ENCODE results near the gene NAE1. TPM values are rescaled to one million over a fixed set of nuclear protein-coding genes. Genes with fewer than 3 reads are reported as not detected.
"Not testable (repeated sequence)": the region's sequence is repeated elsewhere in the genome, so short reads cannot be mapped to it uniquely, and the experiment has no call there.

Gene NAE1
- total RNA-seq (2014; rRNA removed; shearing (Covaris generic); ENCODE audit: low replicate concordance) = 87.0 and 133 TPM in 2 replicates

DNA sequence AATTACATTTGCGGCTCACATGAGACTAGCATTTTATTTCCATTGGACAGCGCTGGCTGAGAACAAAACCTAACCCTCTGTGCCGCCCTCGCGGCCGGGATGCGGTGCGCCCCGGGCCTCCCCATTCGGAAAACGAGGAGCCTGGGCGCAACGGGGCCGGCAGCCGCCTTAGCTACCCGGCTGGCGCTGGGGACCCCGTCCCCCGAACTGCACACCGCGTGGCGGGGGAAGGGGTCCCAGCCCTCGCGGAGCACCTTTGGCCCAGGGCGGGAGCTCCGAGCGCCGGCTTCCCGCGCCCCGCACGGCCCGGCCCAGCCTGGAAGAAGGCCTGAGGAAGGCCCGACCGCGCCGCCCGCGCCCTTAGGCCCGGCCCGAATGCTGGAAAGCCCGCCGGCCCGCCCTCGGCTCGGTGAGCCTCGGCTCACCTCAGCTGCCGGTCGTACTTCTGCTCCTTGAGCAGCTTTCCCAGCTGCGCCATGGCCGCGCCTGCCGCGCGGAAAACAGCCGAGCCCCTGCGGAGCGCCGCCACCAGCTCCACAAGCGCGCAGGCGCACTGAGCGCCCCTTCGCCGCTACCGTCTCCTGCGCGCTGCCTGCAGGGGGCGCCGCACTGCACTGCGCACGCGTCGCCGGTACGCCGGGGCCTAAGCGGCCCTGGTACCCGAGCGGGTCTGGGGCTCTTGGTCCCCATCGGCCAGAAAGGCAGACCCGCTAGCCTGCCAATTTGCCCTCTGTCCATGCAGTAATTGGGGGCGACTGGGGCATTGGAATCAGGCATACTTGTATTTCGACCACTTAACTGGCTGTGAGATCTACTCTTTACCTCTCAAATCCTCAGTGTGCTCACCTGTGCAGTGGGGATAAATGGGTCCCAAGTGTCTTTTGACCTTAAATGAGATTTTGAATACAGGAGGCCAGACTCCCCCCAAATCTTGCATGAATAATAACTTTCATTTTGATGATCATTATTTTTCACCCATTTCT lies at the start of gene NAE1:
TSS of gene NAE1 (minus strand) at position 555 of the 983 bp plus-strand sequence. CDS start at position 478, 77 bp downstream.
- in situ Hi-C loops (cut with HindIII; ENCODE audit: low pct_unique_long_range_greater_than_20kb, low sequenced_read_pairs) = no loop called here
- DNase-seq (ENCODE audit: low read depth) = peak; percentile 86

DNA sequence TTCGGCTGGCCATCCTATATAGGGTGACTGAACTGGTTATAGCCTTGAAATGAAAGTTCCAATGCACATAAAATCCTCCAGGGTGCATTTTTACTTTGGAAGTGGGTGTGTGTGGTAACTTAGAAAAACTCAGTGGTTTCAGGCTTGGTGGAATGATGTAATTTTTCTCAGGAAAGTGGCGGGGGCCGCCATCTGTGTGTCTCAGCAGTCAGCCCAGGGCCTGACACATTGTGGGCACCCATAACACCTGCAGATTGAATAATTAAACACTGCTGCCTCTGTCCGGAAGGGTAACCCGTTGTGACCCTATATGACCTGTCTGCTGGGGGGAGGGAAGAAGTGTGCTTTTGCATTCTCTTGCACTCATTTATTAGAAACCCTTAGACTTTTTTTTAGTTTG lies 47.3 kb upstream of the NAE1 start:
- no peak for DNase-seq (ENCODE audit: low read depth)
- in situ Hi-C loops (cut with HindIII; ENCODE audit: low pct_unique_long_range_greater_than_20kb, low sequenced_read_pairs) = no loop called here

GRCh38 chr16:66874079-66874775 lies 43.5 kb upstream of the NAE1 start:
- DNase-seq (ENCODE audit: low read depth) = peak; percentile 74

GRCh38 chr16:66873685-66874055 lies 42.9 kb upstream of the NAE1 start:
- in situ Hi-C loops (cut with HindIII; ENCODE audit: low pct_unique_long_range_greater_than_20kb, low sequenced_read_pairs) = no loop called here
- no peak for DNase-seq (ENCODE audit: low read depth)

More at GRCh38 chr16:66874079-66874775, 43.5 kb upstream of the NAE1 start:
- in situ Hi-C loops (cut with HindIII; ENCODE audit: low pct_unique_long_range_greater_than_20kb, low sequenced_read_pairs) = no loop called here

DNA sequence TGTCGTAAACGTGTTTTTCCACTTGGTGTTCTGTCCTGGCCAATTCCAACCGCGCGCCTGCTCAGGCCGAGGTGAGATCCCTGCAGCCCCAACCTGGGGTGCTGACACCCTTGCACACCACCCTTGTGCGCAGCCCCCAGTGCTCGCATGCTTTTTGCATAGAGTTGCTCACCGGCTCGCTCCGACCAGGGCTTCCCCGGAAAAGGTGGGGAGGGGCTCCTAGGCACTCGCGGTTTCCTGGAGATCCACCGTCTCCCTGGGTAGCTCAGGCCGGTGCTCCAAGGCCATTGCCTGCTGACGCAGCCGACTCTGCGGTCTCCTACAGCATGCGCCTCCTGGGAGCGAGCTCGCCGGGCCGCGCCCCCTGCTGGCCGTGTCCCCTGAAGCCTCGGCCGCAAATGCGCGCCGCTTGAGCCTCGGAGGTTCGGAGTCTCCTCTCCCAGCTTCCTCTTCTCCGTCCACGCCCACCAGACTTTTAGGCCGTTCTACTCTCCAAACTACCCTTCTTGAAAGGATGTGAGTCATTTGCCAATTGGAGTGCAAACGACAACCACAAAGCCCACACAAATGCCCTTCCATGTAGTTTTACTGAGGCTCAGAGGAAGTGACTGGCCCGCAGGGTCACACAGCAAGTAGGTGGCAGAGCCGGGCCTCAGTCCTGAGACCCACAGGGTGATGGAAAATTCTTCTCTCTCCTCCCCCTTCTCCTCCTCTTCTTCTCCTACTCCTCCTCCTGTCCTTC lies 42.3 kb upstream of the NAE1 start:
- peak; percentile 97 for DNase-seq (ENCODE audit: low read depth)
- in situ Hi-C loops (cut with HindIII; ENCODE audit: low pct_unique_long_range_greater_than_20kb, low sequenced_read_pairs) = no loop called here

DNA sequence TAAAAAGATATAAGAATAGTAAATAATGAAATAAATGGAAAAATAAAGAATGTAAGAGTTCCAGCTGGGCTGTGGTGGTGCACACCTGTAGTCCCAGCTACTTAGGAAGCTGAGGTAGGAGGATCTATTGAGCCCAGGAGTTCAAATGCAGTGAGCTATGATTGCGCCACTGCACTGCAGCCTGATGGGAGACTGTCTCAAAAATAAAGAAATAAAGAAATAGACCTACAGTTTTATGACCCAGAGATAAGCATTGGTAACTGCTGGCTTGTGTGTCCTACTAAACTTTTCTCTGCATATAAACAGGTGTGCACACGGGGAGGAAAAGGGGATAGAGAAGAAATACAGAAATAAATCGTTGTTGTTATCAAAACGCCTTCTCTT lies 41.8 kb upstream of the NAE1 start:
- in situ Hi-C loops (cut with HindIII; ENCODE audit: low pct_unique_long_range_greater_than_20kb, low sequenced_read_pairs) = no loop called here

DNA sequence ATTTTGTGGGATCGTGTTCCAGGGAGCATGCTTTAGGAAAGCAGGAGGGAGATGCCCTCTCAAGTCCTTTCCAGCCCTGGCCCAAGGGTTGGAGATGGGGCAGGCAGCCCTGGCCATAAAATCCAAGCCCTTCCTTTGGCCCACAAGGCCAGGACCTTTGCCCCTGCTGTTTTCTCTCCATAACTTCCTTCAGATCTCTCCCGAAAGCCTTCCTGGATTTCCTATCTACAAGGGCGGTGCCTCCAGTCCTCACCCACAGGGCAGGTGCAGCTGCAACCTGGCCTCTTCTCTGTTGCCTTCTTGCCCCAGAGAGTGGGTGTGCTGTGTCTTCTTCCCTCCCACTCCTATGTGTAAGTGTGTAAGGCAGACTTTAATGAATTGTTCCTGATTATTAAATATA lies 41.1 kb upstream of the NAE1 start:
- DNase-seq (ENCODE audit: low read depth) = no peak
- in situ Hi-C loops (cut with HindIII; ENCODE audit: low pct_unique_long_range_greater_than_20kb, low sequenced_read_pairs) = no loop called here

More for the DNA sequence above, 41.8 kb upstream of the NAE1 start:
- no peak for DNase-seq (ENCODE audit: low read depth)

- not testable (repeated sequence) for DNase-seq (ENCODE audit: low read depth)
These were observed 40.6 kb upstream of the NAE1 start for GRCh38 chr16:66871363-66871762.

GRCh38 chr16:66869424-66869823 lies 38.6 kb upstream of the NAE1 start:
- in situ Hi-C loops (cut with HindIII; ENCODE audit: low pct_unique_long_range_greater_than_20kb, low sequenced_read_pairs) = no loop called here
- no peak for DNase-seq (ENCODE audit: low read depth)

More at GRCh38 chr16:66871363-66871762, 40.6 kb upstream of the NAE1 start:
- in situ Hi-C loops (cut with HindIII; ENCODE audit: low pct_unique_long_range_greater_than_20kb, low sequenced_read_pairs) = not testable (repeated sequence)

DNA sequence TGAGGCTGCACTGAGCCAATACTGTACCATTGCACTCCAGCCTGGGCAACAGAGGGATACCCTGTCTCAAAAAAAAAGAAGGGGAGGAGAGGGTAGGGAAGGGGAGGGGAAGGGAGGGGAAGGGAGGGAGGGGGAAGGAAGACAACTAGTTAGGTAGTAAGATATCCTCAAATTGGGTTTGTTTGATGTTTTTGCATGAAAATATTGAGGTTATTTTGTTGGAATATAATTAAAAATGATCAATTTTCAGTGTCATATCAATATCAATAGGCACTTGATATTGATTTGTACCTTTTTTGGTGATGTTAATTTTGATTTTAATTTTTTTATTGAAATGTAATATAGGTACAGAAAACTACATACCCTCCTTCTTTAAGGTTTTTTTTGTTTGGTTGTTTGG lies 32.9 kb upstream of the NAE1 start:
- no peak for DNase-seq (ENCODE audit: low read depth)
- in situ Hi-C loops (cut with HindIII; ENCODE audit: low pct_unique_long_range_greater_than_20kb, low sequenced_read_pairs) = no loop called here

GRCh38 chr16:66862023-66862520 lies 31.3 kb upstream of the NAE1 start:
- in situ Hi-C loops (cut with HindIII; ENCODE audit: low pct_unique_long_range_greater_than_20kb, low sequenced_read_pairs) = no loop called here
- no peak for DNase-seq (ENCODE audit: low read depth)

- DNase-seq (ENCODE audit: low read depth) = no peak
- in situ Hi-C loops (cut with HindIII; ENCODE audit: low pct_unique_long_range_greater_than_20kb, low sequenced_read_pairs) = no loop called here
These were observed 28.8 kb upstream of the NAE1 start for GRCh38 chr16:66859397-66860068.

- DNase-seq (ENCODE audit: low read depth) = peak; percentile 42
- in situ Hi-C loops (cut with HindIII; ENCODE audit: low pct_unique_long_range_greater_than_20kb, low sequenced_read_pairs) = no loop called here
These were observed 28.1 kb upstream of the NAE1 start for GRCh38 chr16:66858740-66859396.

- in situ Hi-C loops (cut with HindIII; ENCODE audit: low pct_unique_long_range_greater_than_20kb, low sequenced_read_pairs) = no loop called here
- no peak for DNase-seq (ENCODE audit: low read depth)
These were observed 26.7 kb upstream of the NAE1 start for GRCh38 chr16:66857437-66857836.

DNA sequence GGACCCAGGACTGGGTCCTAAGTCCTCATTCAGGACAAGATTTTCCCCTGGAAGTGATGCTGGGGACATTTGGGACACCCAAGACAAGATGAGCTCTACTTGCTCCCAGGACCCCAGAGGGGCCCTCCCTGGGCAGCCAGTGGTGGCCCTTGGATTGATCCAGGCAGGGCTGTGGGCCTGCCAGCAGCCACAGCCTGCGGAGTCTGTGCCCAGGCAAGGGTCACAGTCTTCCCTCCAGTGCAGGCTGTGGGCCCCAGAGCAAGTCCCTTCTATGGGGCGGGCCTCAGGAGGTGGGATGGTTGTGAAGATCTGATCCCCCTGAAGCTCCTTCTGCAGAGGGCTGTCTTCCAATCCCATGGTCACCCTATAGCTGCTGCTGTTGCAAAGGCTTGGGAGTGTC lies 26.0 kb upstream of the NAE1 start:
- in situ Hi-C loops (cut with HindIII; ENCODE audit: low pct_unique_long_range_greater_than_20kb, low sequenced_read_pairs) = no loop called here
- no peak for DNase-seq (ENCODE audit: low read depth)

DNA sequence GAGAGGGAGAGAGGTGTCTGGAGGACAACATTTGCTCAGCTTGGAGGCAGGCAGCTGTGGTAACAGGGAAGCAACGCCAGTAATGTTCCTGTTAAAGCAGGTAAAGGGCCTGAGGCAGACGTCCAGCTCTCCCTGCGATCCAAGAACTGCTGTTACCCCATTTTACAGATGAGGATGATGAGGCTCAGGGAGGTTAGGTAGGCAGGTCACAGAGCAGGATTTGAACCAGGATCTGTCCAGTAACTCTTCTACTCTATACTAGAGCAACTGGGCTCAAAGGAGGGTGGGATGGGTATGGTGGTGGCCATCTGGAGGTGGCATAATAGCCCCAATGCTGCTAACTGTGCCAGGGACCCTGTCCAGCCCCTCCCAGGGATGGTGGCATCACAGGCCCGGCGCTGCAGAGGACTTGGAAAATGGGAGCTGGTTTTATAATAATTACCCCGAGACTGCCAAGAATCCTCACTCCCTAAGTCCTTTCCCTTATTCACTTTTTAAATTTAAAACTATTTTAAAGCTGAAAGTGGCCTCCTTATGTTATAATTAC lies 25.5 kb upstream of the NAE1 start:
- in situ Hi-C loops (cut with HindIII; ENCODE audit: low pct_unique_long_range_greater_than_20kb, low sequenced_read_pairs) = no loop called here

More for the DNA sequence above, 25.5 kb upstream of the NAE1 start:
- DNase-seq (ENCODE audit: low read depth) = no peak
